ENCODE results near the gene NPAS1.
"Not testable (repeated sequence)": the region's sequence is repeated elsewhere in the genome, so short reads cannot be mapped to it uniquely, and the experiment has no call there.

The NPAS1 gene

GRCh38 chr19:47075179-47075810 lies 55.7 kb downstream of the NPAS1 start:
- no peak overlapping the region for H3K4me3 ChIP-seq (ENCODE audit: low read depth, low read length)
- no peak for TF ChIP-seq CTCF (IDR thresholded peaks at IDR 0.05; ENCODE audit: insufficient read depth, low read depth, low read length, missing control alignments)
- DNase-seq (ENCODE audit: low read depth), result no peak

GRCh38 chr19:47075941-47076340 lies 56.3 kb downstream of the NPAS1 start:
- H3K4me3 ChIP-seq (ENCODE audit: low read depth, low read length), result no peak overlapping the region
- DNase-seq (ENCODE audit: low read depth), result no peak
- no peak for TF ChIP-seq CTCF (IDR thresholded peaks at IDR 0.05; ENCODE audit: insufficient read depth, low read depth, low read length, missing control alignments)

- DNase-seq (ENCODE audit: low read depth); H3K4me3 ChIP-seq (ENCODE audit: low read depth, low read length): not testable (repeated sequence)
These were observed 58.7 kb downstream of the NPAS1 start for GRCh38 chr19:47078351-47078750.

GRCh38 chr19:47081095-47081494 lies 61.5 kb downstream of the NPAS1 start:
- no peak overlapping the region for H3K4me3 ChIP-seq (ENCODE audit: low read depth, low read length)
- TF ChIP-seq CTCF (IDR thresholded peaks at IDR 0.05; ENCODE audit: insufficient read depth, low read depth, low read length, missing control alignments), result no peak
- no peak for DNase-seq (ENCODE audit: low read depth)

GRCh38 chr19:47082493-47082892 lies 62.9 kb downstream of the NPAS1 start:
- no peak overlapping the region for H3K4me3 ChIP-seq (ENCODE audit: low read depth, low read length)
- TF ChIP-seq CTCF (IDR thresholded peaks at IDR 0.05; ENCODE audit: insufficient read depth, low read depth, low read length, missing control alignments), result no peak
- no peak for DNase-seq (ENCODE audit: low read depth)

GRCh38 chr19:47084879-47085439 lies 65.3 kb downstream of the NPAS1 start:
- no peak for DNase-seq (ENCODE audit: low read depth)
- no peak for TF ChIP-seq CTCF (IDR thresholded peaks at IDR 0.05; ENCODE audit: insufficient read depth, low read depth, low read length, missing control alignments)
- H3K4me3 ChIP-seq (ENCODE audit: low read depth, low read length), result no peak overlapping the region

- no peak overlapping the region for H3K4me3 ChIP-seq (ENCODE audit: low read depth, low read length)
- TF ChIP-seq CTCF (IDR thresholded peaks at IDR 0.05; ENCODE audit: insufficient read depth, low read depth, low read length, missing control alignments), result no peak
- no peak for DNase-seq (ENCODE audit: low read depth)
These were observed 66.6 kb downstream of the NPAS1 start for GRCh38 chr19:47086280-47086679.

Data from GM12865 (cell line).